IMR-90 (cell line): ENCODE results near the gene FBXO34. TPM values are rescaled to one million over a fixed set of nuclear protein-coding genes. Genes with fewer than 3 reads are reported as not detected.

ENCODE experiments used
- ATAC-seq: fragments of 200-7000 bp; cut with Tn5 transposase; 2 replicates; pipeline ENCODE4 v1.9.1; 2020; ENCODE audit warnings: low read depth, mild to moderate bottlenecking, moderate library complexity
- BruUV-seq: library from RNA; stranded (reverse); fragments of 400-500 nt; replicated peaks from 2 replicates; lab custom pipeline; 2021; lab: Mats Ljungman, UMichigan
- CTCF ChIA-PET: fragments of 300-600 bp; formaldehyde crosslinking; extraction: SDS; loops from one replicate; lab custom pipeline; 2021; ENCODE audit warnings: antibody characterized with exemption; lab: Yijun Ruan, JAX
- POLR2A ChIA-PET: fragments of 300-600 bp; sonication (Branson Sonifier 250); formaldehyde crosslinking; loops from one replicate; lab custom pipeline; 2022; ENCODE audit warnings: antibody characterized with exemption; ENCODE audit not compliant: unreplicated experiment; lab: Charles Lee
- DNase-seq: peaks from one replicate; pipeline ENCODE4 v3.0.0; 2013
- H2AFZ ChIP-seq: replicated peaks from 2 replicates; pipeline ENCODE3; 2013; ENCODE audit warnings: low read length, mild to moderate bottlenecking; ENCODE audit not compliant: poor library complexity
- H2AK5ac ChIP-seq: 2 replicates; pipeline ENCODE4 v1.6.1; 2013; ENCODE audit warnings: low read depth, low read length, inconsistent platforms
- H2AK9ac ChIP-seq: replicated peaks from 2 replicates; pipeline ENCODE3; 2013; ENCODE audit warnings: mild to moderate bottlenecking, low read depth, low read length, moderate library complexity; ENCODE audit not compliant: poor library complexity
- H2BK120ac ChIP-seq: 2 replicates; pipeline ENCODE4 v1.6.1; 2013; ENCODE audit warnings: low read depth, low read length, inconsistent platforms
- H2BK15ac ChIP-seq: 3 replicates; pipeline ENCODE4 v1.6.1; 2013; ENCODE audit warnings: low read depth, low read length, inconsistent platforms
- H2BK20ac ChIP-seq: 2 replicates; pipeline ENCODE4 v1.6.1; 2013; ENCODE audit warnings: low read depth, mild to moderate bottlenecking, inconsistent platforms, low read length, moderate library complexity
- H2BK5ac ChIP-seq: 2 replicates; pipeline ENCODE4 v1.6.1; 2013; ENCODE audit warnings: mild to moderate bottlenecking, low read depth, low read length, inconsistent platforms; ENCODE audit not compliant: poor library complexity, severe bottlenecking
- H3K14ac ChIP-seq: replicated peaks from 2 replicates; pipeline ENCODE4 v1.6.1; 2013; ENCODE audit warnings: low read depth, low read length, inconsistent platforms
- H3K18ac ChIP-seq: 2 replicates; pipeline ENCODE4 v1.6.1; 2013; ENCODE audit warnings: low read depth, low read length, control low read depth
- H3K23ac ChIP-seq: 2 replicates; pipeline ENCODE4 v1.6.1; 2013; ENCODE audit warnings: low read depth, low read length, inconsistent platforms
- H3K27ac ChIP-seq: 2 replicates; pipeline ENCODE4 v1.5.1; 2013; ENCODE audit warnings: mild to moderate bottlenecking, control low read depth, low read length; ENCODE audit not compliant: insufficient read depth
- H3K27me3 ChIP-seq: 2 replicates; pipeline ENCODE4 v1.6.1; 2013; ENCODE audit warnings: low read length; ENCODE audit not compliant: control insufficient read depth, insufficient read depth
- H3K36me3 ChIP-seq: 2 replicates; pipeline ENCODE4 v1.6.1; 2013; ENCODE audit warnings: low read length, mixed read lengths; ENCODE audit not compliant: control insufficient read depth, insufficient read depth
- H3K4ac ChIP-seq: 2 replicates; pipeline ENCODE4 v1.6.1; 2013; ENCODE audit warnings: low read depth, low read length, inconsistent platforms
- H3K4me1 ChIP-seq: 2 replicates; pipeline ENCODE4 v1.6.1; 2013; ENCODE audit warnings: low read length, mixed read lengths; ENCODE audit not compliant: control insufficient read depth, insufficient read depth
- H3K4me2 ChIP-seq: 2 replicates; pipeline ENCODE4 v1.6.1; 2013; ENCODE audit warnings: low read depth, mild to moderate bottlenecking, control low read depth, low read length, moderate library complexity
- H3K4me3 ChIP-seq: 2 replicates; pipeline ENCODE4 v1.5.1; 2013; ENCODE audit warnings: low read depth, mild to moderate bottlenecking, control low read depth, low read length, moderate library complexity; ENCODE audit not compliant: insufficient read depth
- H3K56ac ChIP-seq: 2 replicates; pipeline ENCODE4 v1.6.1; 2013; ENCODE audit warnings: low read length, inconsistent platforms; ENCODE audit not compliant: insufficient read depth; ENCODE audit errors: extremely low read depth
- H3K79me1 ChIP-seq, 2 experiments: 2 replicates each; pipeline ENCODE4 v1.6.1; 2013; ENCODE audit warnings: low read length in 2 of 2, inconsistent platforms in 1 of 2, low read depth in 1 of 2
- H3K9ac ChIP-seq: 2 replicates; pipeline ENCODE4 v1.6.1; 2013; ENCODE audit warnings: low read depth, low read length, control low read depth
- H3K9me1 ChIP-seq: 2 replicates; pipeline ENCODE4 v1.6.1; 2013; ENCODE audit warnings: low read length, inconsistent platforms; ENCODE audit not compliant: insufficient read depth
- H3K9me3 ChIP-seq: 2 replicates; pipeline ENCODE4 v1.6.1; 2013; ENCODE audit warnings: low read length; ENCODE audit not compliant: control insufficient read depth, insufficient read depth
- H4K20me1 ChIP-seq: 2 replicates; pipeline ENCODE4 v1.6.1; 2013; ENCODE audit warnings: low read length, inconsistent platforms; ENCODE audit not compliant: insufficient read depth
- H4K5ac ChIP-seq: 2 replicates; pipeline ENCODE4 v1.6.1; 2013; ENCODE audit warnings: mild to moderate bottlenecking, low read depth, low read length, control low read depth
- H4K8ac ChIP-seq, 2 experiments: 2 replicates each; pipeline ENCODE4 v1.6.1; 2013; ENCODE audit warnings: low read depth in 2 of 2, low read length in 2 of 2, control low read depth in 1 of 2, inconsistent platforms in 1 of 2
- H4K91ac ChIP-seq: 2 replicates; pipeline ENCODE4 v1.6.1; 2013; ENCODE audit warnings: low read depth, low read length, inconsistent platforms; ENCODE audit not compliant: insufficient read depth
- CHD1 ChIP-seq: IDR thresholded peaks from 2 replicates; pipeline ENCODE4 v1.6.1; 2012; ENCODE audit warnings: low read depth, low read length, improper control_type of control experiment
- MAZ ChIP-seq: IDR thresholded peaks from 2 replicates; pipeline ENCODE4 v1.6.1; 2012; ENCODE audit warnings: low read depth, mild to moderate bottlenecking, low read length, improper control_type of control experiment, moderate library complexity, borderline replicate concordance
- MXI1 ChIP-seq: IDR thresholded peaks from 2 replicates; pipeline ENCODE4 v1.6.1; 2012; ENCODE audit warnings: low read depth, mild to moderate bottlenecking, low read length, moderate library complexity, borderline replicate concordance
- RAD21 ChIP-seq: IDR thresholded peaks from 2 replicates; pipeline ENCODE4 v1.6.1; 2012; ENCODE audit warnings: low read length, improper control_type of control experiment
- RFX5 ChIP-seq: IDR thresholded peaks from 2 replicates; pipeline ENCODE4 v1.8.0; 2012; ENCODE audit warnings: low read depth, mild to moderate bottlenecking, low read length, moderate library complexity
- WGBS, 2 experiments: methylation state at CpG; one replicate each; pipeline versions ENCODE4 v1.1.5 to v1.1.7; 2013; ENCODE audit warnings: missing lambda C conversion rate in 2 of 2; ENCODE audit not compliant: insufficient read length in 1 of 2; ENCODE audit errors: extremely low coverage in 2 of 2; 5-methylcytosine and 5-hydroxymethylcytosine counted together
- dilution Hi-C: fragments of 300-500 bp; cut with HindIII; formaldehyde crosslinking; loops from one replicate; pipeline ENCODE4 v1.14.3; 2018; ENCODE audit warnings: low sequenced_read_pairs; ENCODE audit not compliant: unreplicated experiment
- in situ Hi-C: fragments of 300-500 bp; cut with MboI; formaldehyde crosslinking; loops from 3 replicates; pipeline ENCODE4 v1.14.3; 2019; ENCODE audit warnings: low sequenced_read_pairs, inconsistent platforms, mixed read lengths
- intact Hi-C: fragments of 100-400 bp; cut with micrococcal nuclease; formaldehyde crosslinking; loops from 2 replicates; pipeline ENCODE4 v1.10.0; 2022
- polyA plus RNA-seq, 3 experiments: library from polyadenylated mRNA; depleted of rRNA; stranded (reverse); fragments of >200 nt; gene quantifications; 2 replicates each; pipeline ENCODE4 v1.2.3, GENCODE V29; 2012; ENCODE audit warnings: low replicate concordance in 1 of 3
- total RNA-seq: library from RNA; depleted of rRNA; stranded (reverse); fragments of >200 nt; gene quantifications from 2 replicates; pipeline ENCODE4 v1.2.3, GENCODE V29; 2012

The FBXO34 gene
- total and polyA plus RNA-seq, 2 of the 4 experiments (the other 2 are of a cell fraction): 15.4 to 35.1 TPM

DNA sequence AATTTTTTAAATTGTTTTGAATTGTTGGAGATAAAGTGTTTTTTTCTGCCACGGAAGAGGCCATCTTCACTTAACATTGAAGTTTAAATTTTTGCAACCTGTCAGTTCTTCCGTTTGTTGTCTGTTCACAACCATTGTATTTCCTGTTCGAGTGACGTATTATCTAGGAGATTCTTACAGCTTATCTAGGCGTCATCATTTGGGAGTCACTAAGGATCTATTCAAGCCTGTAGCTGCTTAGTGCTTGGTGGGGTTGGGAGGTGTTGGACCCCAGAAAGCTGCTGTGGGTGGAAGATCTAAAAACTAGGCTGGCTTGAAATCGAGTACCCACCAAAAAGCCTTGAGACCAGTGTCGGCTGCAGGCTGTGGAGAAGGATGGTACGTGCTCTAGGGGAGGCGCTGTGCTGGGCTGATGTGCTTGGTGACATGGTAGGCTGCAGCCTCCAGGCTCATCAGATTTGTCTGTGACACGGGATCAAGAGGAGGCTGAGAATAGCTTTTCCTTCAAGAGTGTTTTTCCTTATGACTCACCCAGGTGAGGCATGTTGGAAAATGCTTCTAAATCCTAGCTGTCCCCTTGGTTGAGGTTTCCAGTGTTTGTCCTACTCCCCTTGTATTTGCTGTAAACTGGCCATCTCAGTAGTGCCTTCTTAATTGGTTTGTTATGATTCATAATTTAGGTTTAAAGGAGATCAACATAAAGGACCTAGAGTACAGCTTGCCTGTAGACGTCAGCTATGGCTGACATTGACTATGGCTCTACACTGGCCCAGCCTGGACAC lies 82.7 kb downstream of the FBXO34 start:
- intact Hi-C loops: loop anchor here (1.0 to 5.0 kb wide), 3 partner anchors 83 to 142 kb away; partner anchors contain the start of gene FBXO34
- 89% methylated on average over 4 of the region's 11 CpGs; no CpG with 5 or more reads in 1 of the 2 experiments for WGBS, 2 experiments
- no peak overlapping the region for H2BK20ac ChIP-seq
- no peak overlapping the region for H2AK9ac ChIP-seq
- no peak overlapping the region for H3K9ac ChIP-seq
- peaks cover 11% of the 10 kb centered on the region; the same call in 1 of the 2 replicates for H4K20me1 ChIP-seq
- POLR2A ChIA-PET: no interaction called here
- no peak overlapping the region for H2AK5ac ChIP-seq
- peaks cover 27% of the 10 kb centered on the region for H3K36me3 ChIP-seq
- H3K27ac ChIP-seq: no peak overlapping the region
- dilution Hi-C loops: no loop called here
- DNase-seq (no peak), ATAC-seq (peak; percentile 13; the same call in 1 of the 2 replicates)
- no peak overlapping the region for H2AFZ ChIP-seq
- H4K91ac ChIP-seq: no peak overlapping the region
- no peak overlapping the region for H3K56ac ChIP-seq
- no peak overlapping the region for H3K4me3 ChIP-seq
- no peak overlapping the region for H3K4ac ChIP-seq
- H2BK15ac ChIP-seq: no peak overlapping the region
- H3K9me1 ChIP-seq: peaks cover 4% of the 10 kb centered on the region; the same call in 1 of the 2 replicates
- H3K23ac ChIP-seq: no peak overlapping the region
- no peak overlapping the region for H3K4me2 ChIP-seq
- in situ Hi-C loops: no loop called here
- CTCF ChIA-PET: interaction anchor here (0.6 to 2.4 kb wide), 12 partner anchors 10 to 244 kb away, joined by 3 to 9 read pairs (median 4); no protein-coding TSS in a partner anchor
- H3K79me1 ChIP-seq: peaks cover 19 to 48% of the 10 kb centered on the region in 2 experiments
- H3K4me1 ChIP-seq: peaks cover 2% of the 10 kb centered on the region
- no peak overlapping the region for H3K18ac ChIP-seq
- no TSS peak for BruUV-seq
- no peak overlapping the region for H4K5ac ChIP-seq
- H4K8ac ChIP-seq: no peak overlapping the region
- H2BK5ac ChIP-seq: no peak overlapping the region
- no peak overlapping the region for H2BK120ac ChIP-seq
- no peak overlapping the region for H3K14ac ChIP-seq
- H3K27me3 ChIP-seq: no peaks in the 10 kb centered on the region
- TF ChIP-seq RAD21 (no peak), CHD1 (no peak), MAZ (no peak), MXI1 (no peak), RFX5 (no peak)
- no peaks in the 10 kb centered on the region for H3K9me3 ChIP-seq
